GM13977 (cell line): ENCODE data around the gene NMBR.

ENCODE experiments used
- DNase-seq: peaks from one replicate; pipeline ENCODE4 v3.0.0; 2012; ENCODE audit warnings: low spot score
- in situ Hi-C: fragments of 300-500 bp; cut with MboI; formaldehyde crosslinking; loops from one replicate; pipeline ENCODE4 v1.12.0; 2022; ENCODE audit warnings: low sequenced_read_pairs, low pct_unique_long_range_greater_than_20kb, mixed read lengths, inconsistent platforms; ENCODE audit not compliant: unreplicated experiment
- TF ChIP-seq, protein P1 (sequence below): IDR thresholded peaks from 2 replicates; pipeline ENCODE4 v1.5.1; 2012; ENCODE audit warnings: mild to moderate bottlenecking, control low read depth; ENCODE audit not compliant: insufficient read depth; ENCODE audit errors: extremely low read depth, missing control alignments

Gene NMBR

DNA sequence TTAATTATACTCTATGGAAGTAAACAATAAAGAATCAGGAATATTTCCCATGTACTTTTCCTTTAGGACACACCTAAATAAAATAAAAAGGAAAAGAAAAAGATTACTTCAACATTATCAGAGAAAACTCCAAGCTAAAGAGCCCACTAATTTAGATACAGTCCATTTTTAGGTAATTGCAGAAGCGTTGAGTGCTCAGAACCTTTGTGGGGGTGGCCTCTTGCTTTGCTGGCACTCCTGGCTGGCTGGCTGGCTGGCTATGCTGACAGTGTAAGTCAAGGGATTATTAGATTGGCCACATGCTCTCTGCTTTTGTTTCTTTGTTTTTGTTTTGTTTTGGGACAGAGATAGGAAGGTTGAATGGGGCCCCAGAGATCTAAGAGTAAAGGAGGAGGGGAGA lies 14.3 kb downstream of the NMBR start, which contains the start of gene GJE1:
GJE1 (plus strand) TSS at position 301 of the 400 bp plus-strand sequence. CDS start 234 bp downstream, outside the sequence.
- DNase-seq: no peak
- in situ Hi-C loops: loop anchor here (25.0 kb wide), 1 partner anchor 255 kb away; no protein-coding TSS in a partner anchor
- TF ChIP-seq, protein P1, sequence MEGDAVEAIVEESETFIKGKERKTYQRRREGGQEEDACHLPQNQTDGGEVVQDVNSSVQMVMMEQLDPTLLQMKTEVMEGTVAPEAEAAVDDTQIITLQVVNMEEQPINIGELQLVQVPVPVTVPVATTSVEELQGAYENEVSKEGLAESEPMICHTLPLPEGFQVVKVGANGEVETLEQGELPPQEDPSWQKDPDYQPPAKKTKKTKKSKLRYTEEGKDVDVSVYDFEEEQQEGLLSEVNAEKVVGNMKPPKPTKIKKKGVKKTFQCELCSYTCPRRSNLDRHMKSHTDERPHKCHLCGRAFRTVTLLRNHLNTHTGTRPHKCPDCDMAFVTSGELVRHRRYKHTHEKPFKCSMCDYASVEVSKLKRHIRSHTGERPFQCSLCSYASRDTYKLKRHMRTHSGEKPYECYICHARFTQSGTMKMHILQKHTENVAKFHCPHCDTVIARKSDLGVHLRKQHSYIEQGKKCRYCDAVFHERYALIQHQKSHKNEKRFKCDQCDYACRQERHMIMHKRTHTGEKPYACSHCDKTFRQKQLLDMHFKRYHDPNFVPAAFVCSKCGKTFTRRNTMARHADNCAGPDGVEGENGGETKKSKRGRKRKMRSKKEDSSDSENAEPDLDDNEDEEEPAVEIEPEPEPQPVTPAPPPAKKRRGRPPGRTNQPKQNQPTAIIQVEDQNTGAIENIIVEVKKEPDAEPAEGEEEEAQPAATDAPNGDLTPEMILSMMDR: no peak

DNA sequence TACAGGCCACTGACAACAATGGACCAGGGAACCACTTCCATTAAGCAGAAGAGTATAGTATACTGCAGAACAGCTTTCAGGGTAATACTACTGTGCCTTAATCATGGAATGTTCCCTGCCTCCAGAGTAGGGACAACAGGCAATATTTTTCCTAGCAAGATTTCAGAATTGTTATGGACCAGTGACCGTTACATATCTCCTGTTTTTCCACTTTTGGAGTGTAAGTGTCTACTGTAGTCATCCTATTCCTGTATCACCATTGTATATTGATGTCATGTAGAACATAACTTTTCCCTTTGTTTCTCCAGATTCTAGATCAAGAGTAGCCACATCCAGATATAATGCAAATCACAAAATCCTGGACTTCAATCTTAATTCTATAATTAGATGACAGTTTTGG lies 16.1 kb downstream of the NMBR start:
- in situ Hi-C loops: loop anchor here (25.0 kb wide), 1 partner anchor 256 kb away; no protein-coding TSS in a partner anchor
- TF ChIP-seq, protein P1: no peak
- no peak for DNase-seq

DNA sequence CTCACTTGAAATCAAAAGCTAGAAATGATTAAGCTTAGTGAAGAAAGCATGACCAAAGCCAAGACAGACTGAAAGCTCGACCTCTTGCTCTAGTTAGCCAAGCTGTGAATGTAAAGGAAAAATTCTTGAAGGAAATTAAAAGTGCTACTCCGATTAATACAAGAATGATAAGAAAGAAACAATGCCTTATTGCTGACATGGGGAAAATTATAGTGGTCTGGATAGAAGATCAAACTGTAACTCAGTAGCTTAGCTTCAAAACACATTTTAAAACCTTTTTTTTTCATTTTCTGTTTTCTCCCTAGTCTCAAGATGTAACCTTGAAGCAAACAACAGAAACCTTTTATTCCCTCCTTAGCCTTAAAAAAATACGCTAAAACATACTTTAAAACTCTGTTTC lies 25.6 kb downstream of the NMBR start:
- TF ChIP-seq, protein P1: no peak
- in situ Hi-C loops: loop anchor here (25.0 kb wide), 1 partner anchor 134 kb away; no protein-coding TSS in a partner anchor
- no peak for DNase-seq

DNA sequence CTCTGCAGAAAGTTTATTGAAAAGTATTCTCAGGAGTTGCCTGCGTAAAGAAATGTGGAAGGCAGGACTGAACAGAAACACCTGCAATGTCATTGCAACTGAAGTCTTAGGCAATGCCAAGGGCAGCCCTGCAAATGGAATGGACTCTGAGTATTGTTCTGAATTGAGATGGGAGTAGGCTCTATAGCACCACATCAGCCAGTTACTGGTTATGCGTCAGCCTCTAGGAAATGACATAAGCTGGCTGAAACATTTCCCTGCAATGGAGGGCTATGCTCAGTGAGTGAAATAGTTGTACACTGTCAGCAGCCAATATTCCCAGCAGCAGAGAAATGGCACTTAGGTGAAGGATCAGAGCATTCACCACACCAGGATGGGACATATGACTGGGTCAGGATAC lies 28.0 kb downstream of the NMBR start:
- TF ChIP-seq, protein P1: no peak
- in situ Hi-C loops: loop anchor here (25.0 kb wide), 1 partner anchor 132 kb away; no protein-coding TSS in a partner anchor
- no peak for DNase-seq

DNA sequence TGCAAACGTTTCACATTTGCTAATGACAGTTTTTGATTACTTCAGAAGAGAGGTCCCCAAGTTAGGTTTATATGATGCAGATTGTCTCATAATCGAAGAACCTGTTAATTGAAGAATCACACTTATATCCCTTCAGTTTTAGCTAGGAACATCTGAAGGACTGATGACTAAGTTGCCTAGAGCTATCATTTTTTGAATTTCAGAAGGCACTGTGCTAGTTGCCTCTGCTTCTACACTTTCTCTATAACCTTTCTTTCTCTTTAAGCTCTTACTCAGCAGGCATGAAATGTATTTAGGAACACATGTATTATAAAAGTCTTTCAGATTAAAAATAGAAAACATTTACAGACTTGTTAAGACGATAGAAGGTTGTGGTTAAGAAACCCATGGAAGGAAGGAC lies 28.6 kb downstream of the NMBR start:
- in situ Hi-C loops: loop anchor here (25.0 kb wide), 1 partner anchor 131 kb away; no protein-coding TSS in a partner anchor
- no peak for DNase-seq
- TF ChIP-seq, protein P1: no peak

DNA sequence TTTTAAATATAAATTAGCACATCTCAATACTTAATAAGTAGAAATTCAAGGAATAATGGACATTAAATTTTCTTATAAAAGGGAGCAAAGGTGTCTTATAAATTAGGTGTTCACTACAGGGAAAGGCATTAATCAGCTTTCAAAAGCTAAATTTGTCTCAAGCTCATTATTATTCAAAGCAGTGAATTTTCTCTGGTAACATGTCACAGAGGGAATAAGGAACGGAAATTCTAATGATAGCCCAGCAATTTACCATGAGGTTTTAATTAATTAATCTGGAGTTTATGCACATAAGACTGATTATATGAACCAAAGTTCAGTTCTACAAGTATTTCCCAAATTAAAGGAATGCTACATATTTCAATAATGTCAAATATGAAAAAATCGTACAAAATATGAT lies 29.6 kb downstream of the NMBR start:
- no peak for DNase-seq
- TF ChIP-seq, protein P1: no peak
- in situ Hi-C loops: loop anchor here (25.0 kb wide), 1 partner anchor 130 kb away; no protein-coding TSS in a partner anchor
